H1 (cell line): Measurements from ENCODE around the gene CR2. TPM values are rescaled to one million over a fixed set of nuclear protein-coding genes. Genes with fewer than 3 reads are reported as not detected.

ENCODE experiments used
- CTCF ChIA-PET: fragments of 300-600 bp; sonication (Branson Sonifier 250); formaldehyde crosslinking; loops from one replicate; lab custom pipeline; 2021; ENCODE audit not compliant: partially characterized antibody; lab: Charles Lee
- POLR2A ChIA-PET: fragments of 300-600 bp; sonication (Branson Sonifier 250); formaldehyde crosslinking; loops from one replicate; lab custom pipeline; 2021; ENCODE audit warnings: inconsistent platforms; ENCODE audit not compliant: partially characterized antibody; lab: Charles Lee
- DNase-seq, 2 experiments: peaks; one replicate each; pipeline versions ENCODE4 v3.0.0 to v3.0.0-alpha.2; 2010 to 2022; ENCODE audit warnings: low spot score in 2 of 2, low read depth in 1 of 2, mixed read lengths in 1 of 2
- FAIRE-seq: peaks from 2 replicates; lab custom pipeline; 2011; peaks lifted over from hg19 to GRCh38; lab: Jason Lieb, UNC
- H2AFZ ChIP-seq: 2 replicates; pipeline ENCODE4 v1.8.1; 2012; ENCODE audit warnings: low read length, inconsistent platforms
- H2AK5ac ChIP-seq: 2 replicates; pipeline ENCODE4 v1.6.1; 2013; ENCODE audit warnings: low read depth, low read length
- H2BK120ac ChIP-seq: replicated peaks from 2 replicates; pipeline ENCODE3; 2013; ENCODE audit warnings: low read depth, low read length, inconsistent platforms
- H2BK12ac ChIP-seq: 2 replicates; pipeline ENCODE4 v1.6.1; 2013; ENCODE audit warnings: low read depth, low read length
- H2BK15ac ChIP-seq: 2 replicates; pipeline ENCODE4 v1.6.1; 2013; ENCODE audit warnings: low read length
- H2BK20ac ChIP-seq: 2 replicates; pipeline ENCODE4 v1.6.1; 2013; ENCODE audit warnings: low read length
- H2BK5ac ChIP-seq: 2 replicates; pipeline ENCODE4 v1.6.1; 2013; ENCODE audit warnings: low read depth, low read length
- H3K14ac ChIP-seq: 2 replicates; pipeline ENCODE4 v1.6.1; 2013; ENCODE audit warnings: inconsistent platforms; ENCODE audit not compliant: insufficient read length
- H3K18ac ChIP-seq: 2 replicates; pipeline ENCODE4 v1.6.1; 2013; ENCODE audit warnings: low read length; ENCODE audit errors: extremely low read depth
- H3K23ac ChIP-seq: 2 replicates; pipeline ENCODE4 v1.6.1; 2013; ENCODE audit warnings: inconsistent platforms; ENCODE audit not compliant: insufficient read length
- H3K23me2 ChIP-seq: 2 replicates; pipeline ENCODE4 v1.6.1; 2013; ENCODE audit warnings: low read depth, low read length
- H3K27ac ChIP-seq: 2 replicates; pipeline ENCODE4 v1.6.1; 2011; ENCODE audit warnings: low read depth, low read length, inconsistent platforms
- H3K27me3 ChIP-seq, 4 experiments: replicated peaks in 1 of 4; 1 replicate in 1 of 4; 2 replicates in 3 of 4; pipeline versions ENCODE4 v1.6.1 to v1.8.1; 2011 to 2013; ENCODE audit warnings: low read length in 3 of 4, mild to moderate bottlenecking in 3 of 4, inconsistent platforms in 2 of 4, mixed read lengths in 2 of 4, moderate library complexity in 1 of 4; ENCODE audit not compliant: control insufficient read depth in 3 of 4, insufficient read depth in 3 of 4; ENCODE audit errors: extremely low read depth in 1 of 4
- H3K36me3 ChIP-seq, 4 experiments: 2 replicates each; pipeline versions ENCODE4 v1.6.1 to v1.8.1; 2011 to 2013; ENCODE audit warnings: mild to moderate bottlenecking in 4 of 4, low read length in 3 of 4, moderate library complexity in 2 of 4, control low read depth in 1 of 4, inconsistent platforms in 1 of 4; ENCODE audit not compliant: insufficient read depth in 4 of 4, control insufficient read depth in 2 of 4
- H3K4ac ChIP-seq: replicated peaks from 2 replicates; pipeline ENCODE3; 2013; ENCODE audit warnings: low read length, low read depth, mixed read lengths, inconsistent platforms; ENCODE audit not compliant: insufficient read length
- H3K4me1 ChIP-seq, 4 experiments: replicated peaks in 1 of 4; 1 replicate in 1 of 4; 2 replicates in 3 of 4; pipeline versions ENCODE4 v1.6.1 to v1.8.1; 2011 to 2013; ENCODE audit warnings: low read length in 3 of 4, inconsistent platforms in 2 of 4, mixed read lengths in 1 of 4; ENCODE audit not compliant: insufficient read depth in 4 of 4, control insufficient read depth in 3 of 4
- H3K4me2 ChIP-seq, 2 experiments: 2 replicates each; pipeline versions ENCODE4 v1.6.1 to v1.8.1; 2011 to 2013; ENCODE audit warnings: low read depth in 2 of 2, low read length in 2 of 2, control low read depth in 1 of 2, inconsistent platforms in 1 of 2, mild to moderate bottlenecking in 1 of 2; ENCODE audit not compliant: insufficient read depth in 1 of 2
- H3K4me3 ChIP-seq, 4 experiments: fragments of 200-600, 300-600 bp in 1 of 4; sonication (generic), shearing (Covaris generic), sonication (Bioruptor Twin) in 1 of 4; 2 replicates each; pipeline versions ENCODE4 v1.5.1 to v1.8.1; 2011 to 2016; ENCODE audit warnings: low read length in 4 of 4, low read depth in 3 of 4, control low read depth in 2 of 4, inconsistent platforms in 2 of 4, mild to moderate bottlenecking in 2 of 4, mixed read lengths in 1 of 4, moderate library complexity in 1 of 4; ENCODE audit not compliant: insufficient read depth in 2 of 4; ENCODE audit errors: extremely low read depth in 1 of 4
- H3K56ac ChIP-seq: replicated peaks from 2 replicates; pipeline ENCODE3; 2013; ENCODE audit warnings: low read depth, mild to moderate bottlenecking, mixed read lengths, low read length, inconsistent platforms; ENCODE audit not compliant: insufficient read length
- H3K79me1 ChIP-seq: 2 replicates; pipeline ENCODE4 v1.6.1; 2013; ENCODE audit warnings: low read depth, low read length, control low read depth
- H3K79me2 ChIP-seq, 2 experiments: 2 replicates each; pipeline versions ENCODE4 v1.6.1 to v1.8.1; 2012 to 2013; ENCODE audit warnings: low read length in 2 of 2, mild to moderate bottlenecking in 2 of 2, inconsistent platforms in 1 of 2; ENCODE audit not compliant: insufficient read depth in 2 of 2, control insufficient read depth in 1 of 2
- H3K9ac ChIP-seq, 4 experiments: replicated peaks in 1 of 4; 1 replicate in 1 of 4; 2 replicates in 3 of 4; pipeline versions ENCODE4 v1.6.1 to v1.8.1; 2011 to 2013; ENCODE audit warnings: low read depth in 3 of 4, low read length in 3 of 4, control low read depth in 2 of 4, mild to moderate bottlenecking in 2 of 4, moderate library complexity in 2 of 4, inconsistent platforms in 1 of 4; ENCODE audit errors: extremely low read depth in 1 of 4
- H3K9me3 ChIP-seq, 2 experiments: 2 replicates each; pipeline versions ENCODE4 v1.6.1 to v1.8.1; 2012 to 2013; ENCODE audit warnings: mild to moderate bottlenecking in 2 of 2, moderate library complexity in 2 of 2, control low read depth in 1 of 2, inconsistent platforms in 1 of 2, low read depth in 1 of 2, low read length in 1 of 2, mixed read lengths in 1 of 2; ENCODE audit not compliant: insufficient read depth in 2 of 2
- H4K20me1 ChIP-seq, 2 experiments: replicated peaks in 1 of 2; 2 replicates each; pipeline versions ENCODE3 to v1.8.1; 2011 to 2013; ENCODE audit warnings: inconsistent platforms in 2 of 2, low read length in 2 of 2, mild to moderate bottlenecking in 1 of 2; ENCODE audit not compliant: insufficient read depth in 2 of 2, control insufficient read depth in 1 of 2
- H4K5ac ChIP-seq: 2 replicates; pipeline ENCODE4 v1.6.1; 2013; ENCODE audit warnings: low read length, low read depth, mixed read lengths, inconsistent platforms; ENCODE audit not compliant: insufficient read length
- H4K8ac ChIP-seq: 2 replicates; pipeline ENCODE4 v1.8.0; 2013; ENCODE audit warnings: mild to moderate bottlenecking, moderate library complexity, low read length, inconsistent platforms; ENCODE audit not compliant: insufficient read depth; ENCODE audit errors: extremely low read depth
- H4K91ac ChIP-seq: replicated peaks from 2 replicates; pipeline ENCODE3; 2013; ENCODE audit warnings: low read length, mixed read lengths, inconsistent platforms; ENCODE audit not compliant: insufficient read length
- CBX5 ChIP-seq: fragments of 300-800, 300-1000 bp; sonication (generic); IDR thresholded peaks from 2 replicates; pipeline ENCODE4 v1.7.1; 2016; ENCODE audit warnings: antibody characterized with exemption, low read length, low read depth
- KDM4A ChIP-seq: IDR thresholded peaks from one replicate; pipeline ENCODE4 v1.7.1; 2012; ENCODE audit warnings: low read depth, mild to moderate bottlenecking, moderate library complexity, low read length, inconsistent platforms; ENCODE audit not compliant: severe bottlenecking
- POLR2AphosphoS5 ChIP-seq: IDR thresholded peaks from 2 replicates; pipeline ENCODE4 v1.6.1; 2011; ENCODE audit warnings: low read depth, low read length
- RFX5 ChIP-seq: IDR thresholded peaks from 2 replicates; pipeline ENCODE4 v1.6.1; 2011; ENCODE audit warnings: low read depth, low read length, improper control_type of control experiment, borderline replicate concordance
- SIX5 ChIP-seq: IDR thresholded peaks from 2 replicates; pipeline ENCODE4 v1.6.1; 2011; ENCODE audit warnings: mild to moderate bottlenecking, low read depth, low read length
- WGBS, 2 experiments: shearing (Covaris generic) in 1 of 2; methylation state at CpG; one replicate each; pipeline versions ENCODE4 v1.1.6 to v1.1.7; 2013 to 2015; ENCODE audit warnings: low lambda C conversion rate in 2 of 2, mixed read lengths in 2 of 2, inconsistent platforms in 1 of 2, low coverage in 1 of 2, missing lambda C conversion rate in 1 of 2; ENCODE audit not compliant: insufficient replicate concordance in 2 of 2, insufficient coverage in 1 of 2, insufficient read length in 1 of 2; ENCODE audit errors: extremely low coverage in 1 of 2, missing lambda C conversion rate in 1 of 2; 5-methylcytosine and 5-hydroxymethylcytosine counted together
- polyA plus RNA-seq, 7 experiments: library from polyadenylated mRNA; depleted of rRNA in 3 of 7; stranded (reverse) in 5 of 7; unstranded in 2 of 7; fragments of >200 nt in 5 of 7; fragments of 200-250 nt in 2 of 7; gene quantifications; 1 replicate in 5 of 7; 2 replicates in 1 of 7; 4 replicates in 1 of 7; pipeline versions ENCODE4 v1.2.1 to v1.2.3, GENCODE V29; 2011 to 2013; ENCODE audit warnings: missing spikeins in 2 of 7, mixed read lengths in 2 of 7
- total RNA-seq: library from RNA; stranded (reverse); fragmentation: NEBNext Ultra II Directional; extraction: Animal tissue kit (Norgen Biotek cat#: 25700); gene quantifications from 2 replicates; pipeline ENCODE4 v1.2.1, GENCODE V29; 2021

Gene CR2
- total and polyA plus RNA-seq, 2 of the 8 experiments (the other 6 are each of a cell fraction or from before 2014, with no cell fraction given), result 1.7 to 3.0 TPM

GRCh38 chr1:207459008-207459407, 4.9 kb downstream of the CR2 start:
- Histone ChIP-seq H3K23me2 (peaks cover 5% of the 10 kb centered on the region; the same call in 1 of the 2 replicates), H3K79me1 (no peaks in the 10 kb centered on the region), H2AK5ac (no peak overlapping the region), H3K9ac (no peak overlapping the region), H4K20me1 (no peaks in the 10 kb centered on the region), H3K79me2 (no peaks in the 10 kb centered on the region), H3K27ac (no peak overlapping the region), H4K5ac (no peak overlapping the region), H2BK120ac (no peak overlapping the region), H3K56ac (no peak overlapping the region), H3K4me2 (no peak overlapping the region), H3K27me3 (peaks cover 2 to 17% (median 11%) of the 10 kb centered on the region in 4 experiments), H4K8ac (no peak overlapping the region), H4K91ac (no peak overlapping the region), H2BK15ac (no peak overlapping the region), H3K9me3 (no peaks in the 10 kb centered on the region), H2BK20ac (no peak overlapping the region), H3K36me3 (no peaks in the 10 kb centered on the region), H3K23ac (no peak overlapping the region), H3K4ac (no peak overlapping the region), H2AFZ (no peak overlapping the region), H3K18ac (no peak overlapping the region), H3K4me3 (no peak overlapping the region), H3K14ac (no peak overlapping the region), H2BK5ac (no peak overlapping the region), H2BK12ac (no peak overlapping the region), H3K4me1 (no peaks in the 10 kb centered on the region)
- 94% methylated on average over 2 of the region's 2 CpGs; no CpG with 5 or more reads in 1 of the 2 experiments for WGBS, 2 experiments
- DNase-seq, result no peak
- FAIRE-seq, result no peak
- POLR2A ChIA-PET, result no interaction called here
- CTCF ChIA-PET, result no interaction called here
- TF ChIP-seq RFX5 (no peak), POLR2AphosphoS5 (no peak), SIX5 (no peak), CBX5 (no peak), KDM4A (no peak)
